ENCODE data around the gene PARN. TPM values are rescaled to one million over a fixed set of nuclear protein-coding genes. Genes with fewer than 3 reads are reported as not detected.

PARN gene
- total RNA-seq, 1 experiment from 2014 or later, result 56.2 TPM

- no peaks in the 10 kb centered on the region for H3K27me3 Mint-ChIP-seq (ENCODE audit: low read depth)
- Histone ChIP-seq H3K27ac (ENCODE audit: insufficient read length, low read depth, low read length) (no peak overlapping the region), H4K8ac (replicated peaks; ENCODE audit: insufficient read length, low read depth, low read length) (no peak overlapping the region), H3T11ph (ENCODE audit: low read length) (no peak overlapping the region), H2BK12ac (ENCODE audit: insufficient read length, low read depth, low read length) (no peak overlapping the region), H3K4ac (ENCODE audit: low read depth, low read length) (no peak overlapping the region), H2BK5ac (ENCODE audit: insufficient read length, low read length) (no peak overlapping the region), H3K14ac (ENCODE audit: insufficient read depth, low read length) (no peak overlapping the region), H3K9me3 (ENCODE audit: control insufficient read depth, low read depth, low read length) (no peaks in the 10 kb centered on the region), H3K23me2 (ENCODE audit: insufficient read length, low read depth, low read length, poor library complexity, severe bottlenecking) (no peaks in the 10 kb centered on the region), H3K79me2 (ENCODE audit: insufficient read depth, low read length) (no peaks in the 10 kb centered on the region), H3K4me2 (ENCODE audit: insufficient read depth, insufficient read length, low read length) (no peak overlapping the region), H3K9ac (ENCODE audit: extremely low read depth, insufficient read length, low read length) (no peak overlapping the region), H4K20me1 (ENCODE audit: control insufficient read depth, insufficient read depth, insufficient read length) (no peaks in the 10 kb centered on the region), H3K79me1 (ENCODE audit: insufficient read depth, low read depth, low read length, poor library complexity, severe bottlenecking) (no peaks in the 10 kb centered on the region), H2BK15ac (ENCODE audit: low read depth, low read length) (no peak overlapping the region), H2BK20ac (ENCODE audit: low read depth, low read length, poor library complexity, severe bottlenecking) (no peak overlapping the region), H3K27me3 (ENCODE audit: insufficient read depth, low read length) (no peaks in the 10 kb centered on the region), H4K5ac (ENCODE audit: insufficient read length, low read depth, low read length) (no peak overlapping the region), H3K4me1 (ENCODE audit: insufficient read depth, low read length) (no peaks in the 10 kb centered on the region), H3K18ac (ENCODE audit: insufficient read length, low read depth, low read length) (no peak overlapping the region), H2AK5ac (ENCODE audit: insufficient read length, low read length) (no peak overlapping the region), H3K56ac (ENCODE audit: insufficient read length, low read depth, low read length) (no peak overlapping the region), H4K91ac (ENCODE audit: insufficient read length, low read depth, low read length) (no peak overlapping the region), H2BK120ac (ENCODE audit: low read depth, low read length, poor library complexity, severe bottlenecking) (no peak overlapping the region), H3K23ac (ENCODE audit: insufficient read length, low read depth, low read length) (no peak overlapping the region), H2AFZ (ENCODE audit: low read length) (no peak overlapping the region)
- peaks cover 4 to 15% of the 10 kb centered on the region in 2 experiments; a peak in 4 of 5 replicates for H3K9me3 Mint-ChIP-seq
- H3K27ac Mint-ChIP-seq, result no peak overlapping the region
- no peak for TF ChIP-seq CTCF (conservative IDR thresholded peaks at IDR 0.05)
- no peaks in the 10 kb centered on the region for H3K4me1 Mint-ChIP-seq
- no CpG with 5 or more reads among the region's 3 CpGs for WGBS (ENCODE audit: extremely low coverage, insufficient read length, low lambda C conversion rate)
- no peak overlapping the region for H3K4me3 Mint-ChIP-seq
- peaks cover 0 to 5% (median 0%) of the 10 kb centered on the region in 3 experiments; a peak in 3 of 7 replicates for H3K36me3 Mint-ChIP-seq (ENCODE audit: insufficient read depth in 1 of 3, low read depth in 3 of 3)
- no peak for DNase-seq
These were observed 213.9 kb downstream of the PARN start for GRCh38 chr16:14416184-14416583.
